Hepatocyte (in vitro differentiated cells): Measurements from ENCODE around the gene ST6GAL1.
"Not testable (repeated sequence)": the region's sequence is repeated elsewhere in the genome, so short reads cannot be mapped to it uniquely, and the experiment has no call there.

Experiments used
- CTCF ChIP-seq: fragments of 200-600 bp; sonication (generic); IDR thresholded peaks from 2 replicates; pipeline ENCODE4 v1.5.1; 2016; ENCODE audit warnings: antibody characterized with exemption, mild to moderate bottlenecking; ENCODE audit not compliant: poor library complexity
- EZH2 ChIP-seq: fragments of 200-600 bp; sonication (generic); IDR thresholded peaks from 2 replicates; pipeline ENCODE4 v1.6.1; 2016; ENCODE audit warnings: antibody characterized with exemption, mild to moderate bottlenecking, borderline replicate concordance

- TF ChIP-seq CTCF, EZH2: not testable (repeated sequence)
Measured at GRCh38 chr3:186889698-186890097, 40.6 kb upstream of the ST6GAL1 start.
